Stimulated activated CD4-positive, alpha-beta T cell treated with anti-CD3 and anti-CD28 coated beads, TNF-alpha, amount 100 ng/mL, for 4 hours (primary cell): ENCODE results near the gene LY6G6F.

ENCODE experiments used
- DNase-seq, 3 experiments: peaks; one replicate each; pipeline ENCODE4 v3.0.0-alpha.2; 2020; ENCODE audit warnings: low read depth in 3 of 3

Gene LY6G6F, protein sequence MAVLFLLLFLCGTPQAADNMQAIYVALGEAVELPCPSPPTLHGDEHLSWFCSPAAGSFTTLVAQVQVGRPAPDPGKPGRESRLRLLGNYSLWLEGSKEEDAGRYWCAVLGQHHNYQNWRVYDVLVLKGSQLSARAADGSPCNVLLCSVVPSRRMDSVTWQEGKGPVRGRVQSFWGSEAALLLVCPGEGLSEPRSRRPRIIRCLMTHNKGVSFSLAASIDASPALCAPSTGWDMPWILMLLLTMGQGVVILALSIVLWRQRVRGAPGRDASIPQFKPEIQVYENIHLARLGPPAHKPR

DNA sequence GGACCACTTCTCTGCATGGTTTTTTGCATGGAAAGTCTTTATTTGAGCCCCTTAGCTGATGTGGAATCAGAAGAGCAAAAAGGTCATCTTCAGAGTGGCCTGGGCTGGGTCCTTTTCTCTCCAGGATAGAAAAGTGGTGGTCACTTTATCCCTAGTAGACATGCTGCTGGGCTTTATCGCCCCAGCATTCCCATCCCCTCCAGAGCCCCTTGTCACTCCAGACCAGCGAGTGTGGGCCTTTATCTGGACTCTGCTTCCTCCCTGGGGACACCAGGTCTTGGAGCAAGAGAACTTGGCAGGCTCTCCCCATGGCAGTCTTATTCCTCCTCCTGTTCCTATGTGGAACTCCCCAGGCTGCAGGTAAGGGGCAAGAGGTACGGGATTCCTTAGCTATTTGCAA lies at the start of gene LY6G6F:
Gene LY6G6F (plus strand): TSS at position 268 of the 400 bp plus-strand sequence. CDS start 41 bp downstream, at position 309.
- no peak for DNase-seq

DNA sequence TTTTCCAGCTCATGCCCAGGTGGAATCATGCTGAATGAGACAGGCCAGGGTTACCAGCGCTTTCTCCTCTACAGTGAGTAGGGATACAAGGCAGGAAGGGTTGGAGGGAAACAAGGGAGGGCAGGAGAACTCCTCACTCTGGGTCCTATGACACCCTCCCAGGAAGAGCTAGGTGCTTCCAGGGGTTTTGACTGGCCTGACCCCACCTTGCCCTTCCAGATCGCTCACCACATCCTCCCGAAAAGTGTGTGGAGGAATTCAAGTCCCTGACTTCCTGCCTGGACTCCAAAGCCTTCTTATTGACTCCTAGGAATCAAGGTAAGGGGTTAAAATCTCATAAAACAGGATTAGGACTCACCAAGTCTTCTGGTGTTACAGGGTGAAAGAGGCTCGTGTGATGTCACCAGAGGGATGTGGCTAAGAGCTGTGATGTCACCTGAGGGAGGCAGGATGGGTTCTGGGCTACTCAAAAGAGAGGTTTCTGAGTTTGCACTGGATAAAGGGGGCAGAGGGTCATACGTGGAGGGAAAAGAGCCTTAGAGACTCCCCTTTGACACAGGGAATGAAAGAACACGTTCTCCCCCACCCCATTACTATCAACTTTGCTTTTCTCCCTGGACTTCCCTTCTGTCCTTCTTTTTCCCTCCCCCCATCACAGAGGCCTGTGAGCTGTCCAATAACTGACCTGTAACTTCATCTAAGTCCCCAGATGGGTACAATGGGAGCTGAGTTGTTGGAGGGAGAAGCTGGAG lies 49.1 kb upstream of the LY6G6F start:
- no peak for DNase-seq

DNA sequence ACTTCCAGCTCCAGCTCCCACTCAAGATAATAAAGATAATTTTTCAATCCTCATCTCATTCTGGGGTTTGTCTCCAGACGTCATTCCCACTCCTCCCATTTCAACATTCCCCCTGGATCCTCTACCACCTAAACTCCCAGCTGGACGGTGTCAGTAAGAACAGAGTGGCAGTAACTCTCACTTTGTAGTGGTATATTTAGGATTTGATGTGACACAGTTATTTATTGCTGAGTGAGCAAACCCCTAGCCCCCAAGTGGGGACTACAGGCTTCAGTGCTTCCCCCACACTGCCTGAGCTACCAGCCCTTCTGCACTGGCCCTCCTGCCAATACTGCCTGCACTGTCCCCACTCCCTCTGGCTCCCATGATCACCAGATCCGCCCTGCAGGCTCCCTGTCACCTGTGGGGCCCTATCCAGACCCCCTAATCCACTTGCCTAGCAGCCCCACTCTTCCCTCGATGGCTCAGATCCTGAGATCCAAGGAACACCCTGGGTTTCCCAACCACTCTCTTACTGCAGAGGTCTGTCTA lies 48.4 kb upstream of the LY6G6F start:
- DNase-seq: no peak

DNA sequence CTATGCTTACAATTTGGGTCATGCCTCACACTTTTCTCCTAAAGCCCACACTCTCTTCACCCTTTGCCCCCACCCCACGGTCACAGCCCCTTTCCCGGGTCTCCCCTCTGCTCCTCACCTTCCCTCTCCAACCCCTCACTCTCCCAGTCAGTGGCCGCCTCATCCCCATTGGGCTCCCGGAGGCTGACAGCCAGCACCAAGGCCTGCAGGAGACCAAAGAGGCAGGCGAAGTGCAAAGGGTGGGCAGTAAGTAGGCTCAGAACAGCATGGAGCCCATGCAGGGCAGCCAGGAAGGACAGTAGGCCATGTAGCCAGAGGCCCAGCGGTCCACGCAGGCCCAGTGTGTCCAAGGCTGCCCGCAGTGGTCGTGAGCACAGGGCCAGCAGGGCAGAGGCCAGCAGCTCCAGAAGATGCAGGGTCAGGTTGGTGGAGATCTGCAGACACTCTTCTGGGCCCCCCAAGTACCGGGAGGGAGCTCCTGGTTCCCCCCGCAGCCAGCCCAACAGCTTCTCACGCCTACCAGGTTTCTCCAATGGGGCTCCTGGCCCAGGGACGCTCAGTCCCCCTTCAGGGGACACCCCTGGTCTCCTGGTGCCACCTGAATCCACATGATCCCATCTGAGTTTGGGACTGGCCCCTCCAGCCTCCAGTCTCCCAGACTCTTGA lies 47.5 kb upstream of the LY6G6F start:
- DNase-seq: no peak

DNA sequence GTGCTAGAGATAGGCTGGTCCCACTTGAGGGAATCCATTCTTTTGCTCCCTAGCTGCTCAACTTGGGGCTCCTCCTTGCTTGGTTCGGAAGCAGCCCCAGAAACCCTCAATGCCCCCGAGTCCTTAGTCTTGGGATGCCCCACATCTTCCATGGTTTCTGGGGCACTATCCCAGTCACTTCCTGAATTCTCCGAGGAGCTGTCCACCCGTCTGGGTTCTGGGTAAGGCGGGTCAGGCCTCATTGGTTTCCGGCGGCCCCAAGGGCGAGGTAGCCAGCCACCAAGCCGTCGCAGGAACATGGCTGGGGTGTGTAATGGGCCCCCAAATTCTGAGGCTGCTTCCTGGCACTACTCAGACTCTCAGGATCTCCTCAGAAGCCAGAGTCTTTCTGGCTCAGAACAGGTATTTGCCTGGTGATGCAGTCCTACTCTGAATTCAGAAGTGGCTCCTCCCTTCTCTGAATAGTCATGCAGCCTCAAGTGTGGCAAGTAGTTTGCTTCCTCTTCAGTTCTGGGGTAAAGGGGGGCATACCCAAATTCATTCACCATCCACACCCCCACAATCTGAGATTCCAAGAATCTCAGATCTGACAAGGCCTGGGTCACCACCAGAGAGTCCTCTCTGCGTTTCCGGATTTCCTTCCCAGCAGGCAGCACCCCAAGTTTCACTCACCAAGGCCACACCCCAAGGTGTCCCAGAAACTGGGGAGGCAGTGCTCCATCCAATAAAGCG lies 46.9 kb upstream of the LY6G6F start:
- DNase-seq: no peak

DNA sequence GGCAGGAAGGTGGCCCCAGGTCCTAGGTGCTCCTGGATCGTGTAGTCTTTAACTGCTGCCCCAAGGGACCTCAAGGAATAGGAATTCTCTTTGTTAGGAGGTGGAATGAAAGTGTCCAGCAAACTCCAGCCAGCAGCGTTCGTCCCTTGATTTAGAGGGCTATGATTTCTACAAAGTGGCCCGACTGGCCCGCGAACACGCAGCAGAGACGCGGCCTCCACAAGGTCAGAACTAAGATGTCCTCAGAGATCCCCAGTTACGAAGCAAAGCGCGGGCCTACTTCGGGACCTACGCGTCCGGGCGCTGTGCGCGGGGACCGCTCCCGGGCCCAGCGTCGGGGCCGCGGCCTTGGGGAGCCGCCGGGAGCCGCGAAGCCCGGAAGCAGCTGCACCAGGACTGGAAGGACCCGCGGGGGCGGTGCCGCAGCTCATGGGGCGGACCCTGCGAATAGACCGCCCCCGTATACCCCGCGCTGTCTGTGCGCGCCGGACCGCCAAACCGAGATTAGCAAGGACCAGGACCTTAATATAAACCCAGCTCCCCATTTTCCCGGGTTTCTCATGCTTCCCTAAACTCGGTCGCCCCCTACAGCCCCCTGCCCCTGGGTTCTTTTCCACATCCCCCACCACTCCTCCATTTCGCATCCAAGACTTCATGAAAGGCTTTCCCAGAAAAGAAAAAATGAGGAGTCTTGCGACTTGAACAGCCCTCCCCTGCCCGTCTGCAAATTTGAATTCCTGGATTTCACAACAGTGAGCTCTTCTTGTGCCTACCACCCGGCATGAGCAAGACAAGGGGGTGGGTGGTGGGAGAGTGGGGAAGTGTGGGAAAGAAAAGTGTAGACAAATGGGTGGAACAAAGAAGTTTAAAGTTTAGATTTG lies 46.0 kb upstream of the LY6G6F start, which contains the start of gene C6orf47:
Gene C6orf47 (minus strand): TSS at position 398 of the 881 bp plus-strand sequence. CDS start 831 bp downstream, outside the sequence.
- peak; percentile 57 to 65 (median 60) for DNase-seq

DNA sequence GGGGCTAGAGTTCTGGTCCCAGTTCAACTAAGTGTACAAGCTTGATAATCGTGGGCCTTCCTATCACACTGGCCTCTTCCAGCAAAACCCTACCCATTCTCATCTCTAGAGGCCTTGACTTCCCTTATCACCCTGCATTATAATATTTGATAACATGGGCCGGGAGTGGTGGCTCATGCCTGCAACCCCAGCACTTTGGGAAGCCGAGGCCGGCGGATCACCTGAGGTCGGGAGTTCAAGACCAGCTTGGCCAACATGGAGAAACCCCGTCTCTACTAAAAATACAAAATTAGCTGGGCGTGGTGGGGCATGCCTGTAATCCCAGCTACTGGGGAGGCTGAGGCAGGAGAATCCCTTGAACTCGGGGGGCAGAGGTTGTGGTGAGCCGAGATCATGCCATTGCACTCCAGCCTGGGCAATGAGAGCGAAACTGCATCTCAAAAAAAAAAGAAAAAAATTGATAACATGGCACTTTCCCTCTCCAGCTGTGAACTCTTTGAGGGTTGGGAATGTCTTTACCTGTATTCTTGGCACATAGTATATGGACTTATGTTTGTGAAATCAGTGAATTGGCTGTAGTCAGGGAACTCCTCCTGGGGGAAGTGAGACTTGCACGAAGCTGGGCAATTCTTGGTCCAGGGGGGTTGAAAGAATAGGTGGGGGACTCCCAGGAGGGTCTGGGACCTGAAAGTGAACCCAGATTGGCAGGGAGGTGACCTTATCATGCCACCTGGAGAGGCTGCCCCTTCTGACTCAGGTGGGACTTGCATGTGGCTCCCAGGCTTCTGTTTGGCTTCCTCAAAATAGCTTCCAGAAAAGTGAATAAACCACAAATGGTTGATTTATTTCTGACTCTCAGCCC lies 45.2 kb upstream of the LY6G6F start:
- DNase-seq: no peak

DNA sequence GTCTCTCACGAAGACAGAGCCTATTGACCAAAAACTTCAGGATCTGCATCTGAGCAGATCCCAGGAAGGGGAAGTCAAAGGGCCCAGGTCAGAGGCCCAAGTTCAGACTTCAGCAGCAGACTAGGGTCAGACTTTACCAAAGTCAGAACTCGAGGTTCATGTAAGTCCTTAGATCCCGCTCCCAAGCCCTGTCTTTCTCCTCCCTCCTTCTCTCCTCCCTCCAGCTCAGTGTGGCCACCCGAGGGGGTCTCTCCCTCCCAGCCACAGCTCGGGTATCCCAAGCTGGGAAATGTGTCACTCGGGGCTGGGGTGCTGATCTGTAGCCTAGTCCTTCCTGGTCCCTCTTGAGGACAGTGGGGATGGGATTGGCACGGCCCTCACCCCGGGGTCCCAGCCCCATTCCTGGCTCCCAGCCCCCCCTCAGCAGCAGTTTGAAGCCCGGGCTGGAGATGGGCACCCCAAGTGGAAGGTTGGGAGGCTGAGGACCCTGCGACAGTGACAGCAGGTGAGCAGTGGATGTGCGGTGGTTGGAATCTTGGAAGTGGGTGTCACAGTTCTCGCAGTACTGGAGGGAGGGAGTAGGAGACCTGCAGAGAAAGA lies 44.4 kb upstream of the LY6G6F start:
- no peak for DNase-seq

DNA sequence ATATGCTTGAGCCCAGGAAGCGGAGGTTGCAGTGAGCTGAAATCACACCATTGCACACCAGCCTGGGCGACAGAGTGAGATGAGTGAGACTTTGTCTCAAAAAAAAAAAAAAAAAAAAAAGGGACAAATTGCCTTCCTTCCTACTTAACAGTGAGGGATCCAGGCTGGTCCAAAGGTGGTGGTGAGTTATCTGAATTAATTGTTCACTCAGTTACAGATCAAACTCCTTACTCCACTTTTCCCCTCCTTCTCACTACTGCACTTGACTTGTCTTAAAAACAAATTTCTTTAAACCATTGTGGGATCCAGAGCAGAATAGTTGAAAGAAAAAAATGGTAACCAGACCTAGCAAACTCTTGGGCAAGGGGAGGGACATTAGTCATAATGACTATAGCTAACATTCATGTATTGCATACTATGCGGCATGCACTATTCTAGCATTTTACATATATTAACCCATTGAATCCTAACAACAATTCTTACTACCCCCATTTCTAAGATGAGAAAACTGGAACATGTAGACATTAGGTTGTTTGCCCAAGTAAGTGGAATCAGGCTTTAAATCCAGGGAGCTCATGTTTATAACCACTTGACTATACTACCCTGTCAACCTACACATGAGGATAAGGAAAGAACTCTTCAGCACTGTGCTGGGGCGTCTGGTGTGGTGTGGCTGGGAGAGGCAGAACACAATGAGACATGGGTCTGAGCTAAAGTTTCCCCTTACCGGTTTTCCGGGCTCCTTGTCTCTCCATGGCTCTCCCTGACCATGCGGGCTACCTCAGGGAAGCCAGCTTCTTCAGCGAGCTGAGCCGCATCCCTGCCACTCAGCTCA lies 43.3 kb upstream of the LY6G6F start:
- DNase-seq: no peak

DNA sequence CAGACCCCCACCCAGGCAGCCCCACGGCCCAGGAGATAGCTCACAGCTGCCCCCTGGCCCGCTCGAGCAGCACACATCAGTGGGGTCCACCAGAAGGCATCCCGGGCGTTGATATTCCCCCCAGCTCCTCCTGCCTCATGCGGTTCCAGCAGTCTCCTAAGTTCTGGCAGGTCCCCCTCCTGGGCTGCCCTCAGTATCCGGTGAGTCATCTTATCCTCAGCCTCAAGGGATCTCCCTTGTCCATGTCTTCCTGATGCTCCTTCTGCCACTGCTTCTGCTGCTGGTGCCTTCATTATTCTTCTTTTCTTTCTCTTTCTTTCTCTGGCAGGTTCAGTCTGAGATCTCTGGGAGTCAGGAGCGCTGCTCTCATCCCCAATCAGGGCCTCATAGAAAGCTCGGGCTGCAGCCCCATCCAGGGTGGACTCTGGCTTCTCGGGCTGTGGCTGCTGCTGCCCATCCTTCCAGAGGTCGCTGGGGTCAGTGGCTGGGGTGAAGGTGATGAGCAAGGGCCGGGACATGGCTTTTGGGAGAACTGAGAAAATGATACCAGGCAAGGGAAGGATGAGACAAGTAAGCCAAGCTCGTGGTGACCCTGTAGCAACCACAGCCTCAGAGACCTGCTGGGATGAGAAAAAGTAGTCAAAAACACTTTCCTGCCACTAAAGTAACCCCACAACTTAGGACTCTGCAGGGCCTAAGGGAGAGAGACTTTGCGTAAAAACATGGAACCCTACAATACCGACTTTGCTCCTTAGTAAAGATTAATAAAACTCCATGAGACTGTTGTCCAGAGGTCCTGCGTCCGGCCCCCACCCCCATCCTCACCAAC lies 42.5 kb upstream of the LY6G6F start:
- no peak for DNase-seq

DNA sequence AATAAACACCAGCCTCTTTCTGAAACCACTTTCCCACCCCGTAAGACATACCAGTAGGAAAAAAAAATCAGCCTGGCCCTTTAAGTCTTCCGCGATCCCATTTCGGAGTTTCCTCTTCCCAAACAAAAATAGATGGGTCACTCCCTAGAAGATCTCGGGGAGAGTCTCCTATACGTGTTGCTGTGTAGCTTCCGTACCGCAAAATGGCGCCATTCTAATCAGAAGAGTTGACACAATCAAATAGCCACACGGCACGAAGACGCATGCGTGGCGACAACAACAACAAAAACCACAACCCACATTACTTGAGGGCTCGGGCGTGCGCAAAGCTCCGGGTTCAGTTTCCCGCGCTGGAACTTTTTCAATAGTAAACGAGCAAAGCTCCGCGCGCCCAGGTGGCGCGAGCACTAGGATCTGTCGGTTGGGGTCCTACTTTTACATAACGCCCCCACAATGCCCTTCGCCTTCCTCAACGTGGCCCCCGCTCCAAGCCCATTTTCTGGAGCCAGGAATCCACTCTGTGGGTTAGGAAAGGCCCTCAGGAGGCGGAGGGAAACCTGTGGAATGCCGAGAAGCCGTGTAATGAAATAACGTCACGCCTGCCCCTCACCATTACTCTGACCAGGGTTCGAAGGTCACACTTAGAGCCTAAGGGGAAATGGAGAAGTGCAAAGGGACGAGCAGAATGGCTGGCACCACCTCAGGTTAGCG lies 41.7 kb upstream of the LY6G6F start, which contains the start of gene GPANK1:
Gene GPANK1 (minus strand): TSS at position 208 of the 711 bp plus-strand sequence. CDS start 519 bp downstream, outside the sequence.
- peak; percentile 68 to 82 (median 70) for DNase-seq

DNA sequence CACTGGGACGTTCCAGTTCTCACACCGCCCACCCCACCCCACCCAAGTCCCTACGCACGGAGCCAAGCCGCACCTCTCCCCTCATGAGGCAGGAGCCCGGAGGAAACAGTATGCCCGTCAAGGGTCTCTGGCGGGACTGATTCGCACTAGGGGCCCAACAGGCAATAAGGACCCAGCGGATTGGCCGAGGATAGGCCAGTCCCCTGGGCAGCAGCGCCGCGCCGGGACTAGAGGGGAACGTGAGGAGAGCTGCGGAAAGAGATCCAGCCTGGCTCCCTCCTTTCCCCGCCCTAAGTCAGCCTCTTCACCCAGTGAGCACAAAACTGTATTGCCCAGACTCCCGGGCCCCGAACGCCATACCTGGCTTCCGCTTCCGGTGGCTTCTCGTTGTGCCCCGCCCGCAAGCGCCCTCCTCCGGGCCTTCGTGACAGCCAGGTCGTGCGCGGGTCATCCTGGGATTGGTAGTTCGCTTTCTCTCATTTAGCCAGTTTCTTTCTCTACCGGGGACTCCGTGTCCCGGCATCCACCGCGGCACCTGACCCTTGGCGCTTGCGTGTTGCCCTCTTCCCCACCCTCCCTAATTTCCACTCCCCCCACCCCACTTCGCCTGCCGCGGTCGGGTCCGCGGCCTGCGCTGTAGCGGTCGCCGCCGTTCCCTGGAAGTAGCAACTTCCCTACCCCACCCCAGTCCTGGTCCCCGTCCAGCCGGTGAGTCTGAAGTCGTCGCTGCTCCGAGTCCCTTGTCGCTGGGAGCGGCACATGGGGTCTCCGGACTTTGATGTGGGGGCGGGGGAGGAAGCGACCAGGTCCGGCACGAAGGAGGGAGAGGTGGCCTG lies 40.9 kb upstream of the LY6G6F start, which contains the start of gene CSNK2B:
Gene CSNK2B (plus strand): TSS at position 580 of the 836 bp plus-strand sequence. CDS start 752 bp downstream, outside the sequence.
- DNase-seq: peak; percentile 93 to 97 (median 96)

DNA sequence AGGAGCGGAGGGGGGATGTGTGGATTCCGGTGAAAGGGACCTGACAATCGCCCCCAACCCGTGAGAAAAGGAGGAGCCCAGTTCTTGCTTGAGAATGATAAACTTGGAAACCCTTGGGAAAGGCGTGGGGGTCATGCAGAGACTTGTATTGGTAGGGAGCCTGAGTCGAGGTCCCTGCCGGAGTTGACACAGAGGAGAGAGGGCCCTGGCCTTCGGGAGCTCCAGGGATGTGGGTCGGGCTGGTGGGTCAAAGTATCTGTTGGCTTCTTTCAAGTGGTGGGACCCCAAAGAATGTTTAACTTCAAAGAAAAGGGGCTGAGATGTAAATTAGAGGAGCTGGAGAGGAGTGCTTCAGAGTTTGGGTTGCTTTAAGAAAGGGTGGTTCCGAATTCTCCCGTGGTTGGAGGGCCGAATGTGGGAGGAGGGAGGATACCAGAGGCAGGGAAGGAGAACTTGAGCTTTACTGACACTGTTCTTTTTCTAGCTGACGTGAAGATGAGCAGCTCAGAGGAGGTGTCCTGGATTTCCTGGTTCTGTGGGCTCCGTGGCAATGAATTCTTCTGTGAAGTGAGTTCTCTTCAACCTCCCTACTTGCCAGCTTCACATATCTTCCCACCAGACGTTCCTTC lies 40.2 kb upstream of the LY6G6F start:
- no peak for DNase-seq

DNA sequence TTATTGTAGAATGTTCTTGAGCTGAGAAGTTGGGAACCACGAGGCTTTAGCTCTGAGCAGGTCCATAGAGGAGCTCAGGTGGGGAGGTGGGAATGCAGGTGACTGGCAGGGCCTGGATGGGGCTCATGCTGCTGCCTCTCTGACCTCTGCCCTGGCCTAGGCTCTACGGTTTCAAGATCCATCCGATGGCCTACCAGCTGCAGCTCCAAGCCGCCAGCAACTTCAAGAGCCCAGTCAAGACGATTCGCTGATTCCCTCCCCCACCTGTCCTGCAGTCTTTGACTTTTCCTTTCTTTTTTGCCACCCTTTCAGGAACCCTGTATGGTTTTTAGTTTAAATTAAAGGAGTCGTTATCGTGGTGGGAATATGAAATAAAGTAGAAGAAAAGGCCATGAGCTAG lies 37.0 kb upstream of the LY6G6F start, which contains the start of gene LY6G5B:
Gene LY6G5B (plus strand): TSS at position 301 of the 400 bp plus-strand sequence. CDS start 975 bp downstream, outside the sequence.
- no peak for DNase-seq
